ENCODE data around the gene PCLAF.
"Not testable (repeated sequence)": the region's sequence is repeated elsewhere in the genome, so short reads cannot be mapped to it uniquely, and the experiment has no call there.

PCLAF gene

GRCh38 chr15:64369078-64369607 lies 12.1 kb downstream of the PCLAF start:
- DNase-seq (ENCODE audit: low read depth, low spot score), result no peak

DNA sequence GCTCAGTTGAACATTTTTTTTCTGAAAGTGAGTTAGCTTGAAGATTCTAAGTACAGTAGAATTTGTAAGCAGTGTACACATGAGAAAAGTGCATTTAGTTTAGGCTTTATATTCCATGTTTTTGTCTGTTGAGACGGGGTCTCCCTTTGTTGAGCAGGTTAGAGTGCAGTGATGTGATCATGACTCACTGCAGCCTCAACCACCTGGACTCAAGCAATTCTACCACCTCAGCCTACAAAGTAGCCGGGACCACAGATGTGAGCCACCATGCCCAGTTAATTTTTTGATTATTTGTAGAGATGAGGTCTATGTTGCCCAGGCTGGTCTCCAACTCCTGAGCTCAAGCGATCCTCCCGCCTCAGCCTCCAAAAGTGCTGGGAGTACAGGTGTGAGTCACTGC lies 20.0 kb downstream of the PCLAF start:
- DNase-seq (ENCODE audit: low read depth, low spot score), result no peak

- DNase-seq (ENCODE audit: low read depth, low spot score), result no peak
These were observed 24.6 kb downstream of the PCLAF start for GRCh38 chr15:64356710-64357040.

DNA sequence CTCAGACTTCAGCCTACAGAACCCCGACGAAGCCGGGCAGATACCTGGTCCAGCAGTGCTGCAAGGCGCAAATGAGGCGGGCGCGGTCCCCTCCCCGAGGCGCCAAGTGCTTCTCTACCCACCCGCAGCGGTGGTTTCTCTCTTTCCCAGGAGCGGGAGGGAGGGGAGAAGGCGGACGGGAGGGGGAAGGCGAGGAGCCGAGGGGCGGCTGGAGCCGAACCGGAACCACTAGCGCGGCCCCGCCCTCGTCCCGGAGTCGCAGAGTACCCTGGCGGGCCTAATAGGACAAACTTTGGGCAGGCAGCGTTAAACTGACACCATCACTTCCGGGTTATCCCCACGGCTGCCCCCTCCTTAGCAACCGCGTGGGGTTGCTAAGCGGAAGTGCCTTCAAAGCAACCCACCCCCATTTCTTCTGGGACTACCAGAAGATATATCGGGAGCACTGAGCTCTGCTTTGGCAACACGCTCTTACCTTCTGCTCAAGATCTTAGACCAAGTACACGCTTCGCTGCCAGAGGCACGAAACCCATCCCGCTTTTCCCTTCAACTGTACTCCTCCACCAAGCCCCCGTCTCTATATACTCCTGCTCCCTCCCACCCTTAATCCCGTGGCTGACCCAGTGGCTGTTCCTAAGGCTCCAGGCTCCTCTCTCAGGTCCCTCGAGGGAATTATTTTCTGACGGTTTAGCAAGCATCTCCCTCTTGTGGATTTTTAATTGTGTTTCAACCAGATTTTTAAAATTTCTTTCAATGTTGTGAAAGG lies 25.1 kb downstream of the PCLAF start, which contains the start of gene CSNK1G1:
CSNK1G1 (minus strand) TSS at position 230 of the 766 bp plus-strand sequence. CDS start 55,674 bp downstream, outside the sequence.
- DNase-seq (ENCODE audit: low read depth, low spot score), result peak; percentile 83

DNA sequence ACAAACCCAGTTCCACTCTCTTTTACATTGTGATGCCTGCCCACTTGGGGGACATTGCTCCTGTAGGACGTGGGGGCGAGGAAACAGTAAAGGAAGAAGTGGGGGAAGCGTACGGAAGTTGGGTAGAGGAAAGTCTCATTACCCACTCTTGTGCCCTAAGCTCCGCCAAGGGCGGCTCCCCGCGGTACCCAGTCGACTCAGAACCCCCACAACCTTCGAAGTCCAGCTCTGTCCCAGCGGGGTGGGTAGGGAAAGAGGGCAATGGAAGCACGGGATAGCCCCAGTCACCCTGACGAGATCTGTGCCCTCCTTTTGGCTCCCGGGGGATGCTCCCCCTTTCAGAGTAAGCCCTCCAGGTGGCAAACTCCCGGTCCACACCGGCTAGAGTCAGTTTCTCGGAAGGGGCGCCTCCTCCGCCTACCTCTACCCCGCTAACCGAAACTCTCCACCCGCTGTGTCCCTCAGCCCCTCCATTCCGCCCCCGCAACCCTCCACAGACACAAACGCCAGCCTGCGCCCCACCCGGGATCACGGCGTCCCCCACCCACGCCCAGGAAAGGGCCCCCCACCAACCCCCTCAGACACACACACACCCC lies 25.8 kb downstream of the PCLAF start:
- no peak for DNase-seq (ENCODE audit: low read depth, low spot score)

DNA sequence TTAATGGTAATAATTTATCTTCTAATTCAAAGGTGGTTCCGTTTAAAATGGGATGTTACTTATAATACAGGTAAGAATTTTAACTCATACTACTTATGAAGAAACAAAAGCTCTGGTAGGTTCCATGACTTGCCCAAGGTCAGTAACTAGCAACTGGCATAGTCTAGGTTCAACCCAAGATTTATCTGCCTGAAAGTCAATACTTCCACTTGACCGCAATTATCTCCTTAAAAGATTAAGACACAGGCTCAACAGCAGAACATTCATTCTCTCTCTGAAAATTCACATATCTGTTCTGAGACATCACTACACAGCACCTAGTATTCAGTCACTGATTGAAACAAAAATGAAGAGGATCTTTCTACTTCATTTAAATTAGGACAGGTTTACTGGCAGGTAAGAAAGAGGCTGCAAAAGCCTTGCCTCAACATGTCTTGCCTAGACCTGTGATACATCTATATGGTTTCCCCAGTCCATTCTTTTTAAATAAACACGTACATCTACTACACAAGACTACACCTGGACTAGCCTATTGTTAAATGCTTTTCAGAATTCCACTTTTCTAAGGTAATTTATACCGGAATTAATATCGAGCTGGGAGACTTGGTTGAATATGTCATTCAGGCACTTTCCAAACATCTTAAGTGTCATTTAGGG lies 26.4 kb downstream of the PCLAF start:
- no peak for DNase-seq (ENCODE audit: low read depth, low spot score)

- DNase-seq (ENCODE audit: low read depth, low spot score), result no peak
These were observed 30.0 kb downstream of the PCLAF start for GRCh38 chr15:64351265-64351664.

GRCh38 chr15:64349375-64349774 lies 31.9 kb downstream of the PCLAF start:
- no peak for DNase-seq (ENCODE audit: low read depth, low spot score)

DNA sequence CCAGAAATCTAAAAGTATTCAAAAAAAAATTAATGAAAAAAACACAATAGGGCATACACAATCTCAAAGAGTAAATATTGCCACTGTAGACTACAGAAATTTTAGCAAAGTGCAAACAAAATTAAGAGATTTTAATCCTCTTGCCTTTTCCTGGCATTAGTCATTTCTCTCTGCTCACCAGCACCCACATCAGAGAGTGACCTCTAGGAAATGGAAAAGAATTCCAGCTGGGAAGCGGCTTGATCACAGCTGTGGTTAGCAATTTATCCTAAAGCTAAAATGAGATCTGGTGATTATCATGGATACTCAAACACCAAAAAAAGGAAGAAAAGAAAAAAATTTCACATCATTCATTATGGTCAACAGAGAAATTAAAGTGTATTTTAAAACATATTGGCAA lies 32.8 kb downstream of the PCLAF start:
- DNase-seq (ENCODE audit: low read depth, low spot score), result no peak

DNA sequence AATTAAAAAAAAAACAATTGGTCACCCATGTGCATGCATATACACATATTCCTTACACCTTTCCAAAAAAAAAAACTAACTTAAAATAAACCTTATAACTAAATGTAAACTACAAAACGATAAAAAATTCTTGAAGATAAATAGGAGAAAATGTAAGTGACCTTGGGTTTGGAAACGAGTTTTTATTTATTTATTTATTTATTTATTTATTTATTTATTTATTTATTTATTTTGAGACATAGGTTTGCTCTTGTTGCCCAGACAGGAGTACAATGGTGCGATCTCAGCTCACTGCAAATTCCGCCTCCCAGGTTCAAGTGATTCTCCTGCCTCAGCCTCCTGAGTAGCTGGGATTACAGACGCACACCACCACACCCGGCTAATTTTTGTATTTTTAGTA lies 35.0 kb downstream of the PCLAF start:
- not testable (repeated sequence) for DNase-seq (ENCODE audit: low read depth, low spot score)

DNA sequence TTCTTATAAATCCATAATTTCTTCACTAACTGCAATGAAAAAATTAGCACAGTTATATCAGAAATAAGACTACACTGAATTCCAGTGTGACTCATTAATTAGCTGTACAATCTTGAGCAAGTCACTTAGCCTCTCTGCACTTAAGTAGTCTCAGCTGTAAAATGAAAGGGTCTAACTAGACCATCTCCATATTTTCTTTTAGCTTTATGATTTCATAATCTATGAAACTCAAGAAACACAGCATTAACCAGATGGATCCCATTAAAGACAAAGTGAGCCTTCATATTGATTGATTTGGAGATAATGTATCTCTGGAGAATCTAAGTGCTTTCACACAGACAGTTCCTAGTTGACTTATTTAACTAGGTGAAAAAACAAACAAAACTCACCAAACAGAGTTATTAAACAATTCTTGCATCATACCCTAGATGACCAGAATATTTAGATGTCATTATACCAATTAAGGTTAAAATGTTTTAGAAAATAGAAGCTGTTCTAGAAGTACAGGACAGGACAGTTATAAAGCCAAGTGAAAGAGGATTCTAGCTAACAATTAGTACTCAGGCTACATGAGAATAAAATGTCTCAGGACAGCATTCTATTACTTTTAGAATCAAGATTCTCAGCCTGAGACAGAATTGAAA lies 36.5 kb downstream of the PCLAF start:
- no peak for DNase-seq (ENCODE audit: low read depth, low spot score)

DNA sequence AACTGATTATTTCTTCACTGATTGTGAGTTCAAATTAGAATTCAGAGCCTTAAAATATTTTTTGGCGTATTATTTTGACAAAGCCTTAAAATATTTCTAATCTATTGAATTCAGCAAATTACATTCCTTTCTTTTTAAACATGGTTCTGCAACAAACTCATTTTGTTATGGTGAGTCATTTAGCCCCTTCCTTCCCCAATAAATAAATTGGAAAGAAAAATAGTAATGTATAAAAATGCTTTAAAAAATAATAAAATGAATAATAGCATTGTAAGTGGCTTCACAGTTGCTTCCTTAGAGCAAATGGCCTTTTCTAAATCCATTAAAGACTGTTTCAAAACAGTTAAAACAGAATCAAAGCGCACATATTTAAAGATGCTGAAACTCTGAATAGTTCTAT lies 37.4 kb downstream of the PCLAF start:
- no peak for DNase-seq (ENCODE audit: low read depth, low spot score)

DNA sequence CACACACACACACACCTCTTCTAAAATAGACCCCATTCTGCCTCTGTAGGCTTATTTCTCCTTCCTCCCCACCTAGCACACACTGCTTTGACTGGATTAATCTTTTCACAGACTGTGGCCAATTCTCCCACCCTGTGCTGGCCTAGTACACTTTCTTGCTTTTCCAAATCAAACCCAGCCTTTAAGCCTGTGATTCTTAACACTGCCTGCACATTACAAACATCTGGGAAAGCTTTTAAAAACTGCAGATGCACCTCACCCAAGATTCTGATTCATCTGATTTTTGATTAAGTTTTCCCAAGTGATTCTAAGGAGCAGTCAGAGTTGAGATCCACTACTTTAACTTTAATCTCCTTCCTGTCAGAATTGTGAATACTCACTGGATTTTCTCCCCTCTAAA lies 38.0 kb downstream of the PCLAF start:
- DNase-seq (ENCODE audit: low read depth, low spot score), result no peak

GRCh38 chr15:64341961-64342360 lies 39.3 kb downstream of the PCLAF start:
- DNase-seq (ENCODE audit: low read depth, low spot score), result no peak

DNA sequence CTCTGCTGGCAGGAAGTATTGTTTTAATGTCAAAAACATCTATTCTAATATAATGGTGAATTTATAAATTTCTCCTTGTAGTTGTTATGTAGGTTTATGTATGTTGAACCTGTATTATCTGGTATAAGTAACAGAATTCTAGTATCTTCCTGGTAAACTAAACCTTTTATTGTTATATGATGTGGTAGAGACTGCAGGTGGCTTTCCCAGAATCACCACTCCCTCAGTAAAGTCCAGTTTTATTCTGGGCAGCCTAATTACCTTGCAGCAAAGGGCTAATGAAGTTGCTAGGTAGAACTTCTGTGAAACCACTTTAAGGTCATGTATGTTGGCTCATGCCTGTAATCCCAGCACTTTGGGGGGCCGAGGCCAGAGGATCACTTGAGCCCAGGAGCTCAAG lies 40.9 kb downstream of the PCLAF start:
- no peak for DNase-seq (ENCODE audit: low read depth, low spot score)

GRCh38 chr15:64337761-64338160 lies 43.5 kb downstream of the PCLAF start:
- DNase-seq (ENCODE audit: low read depth, low spot score), result no peak

DNA sequence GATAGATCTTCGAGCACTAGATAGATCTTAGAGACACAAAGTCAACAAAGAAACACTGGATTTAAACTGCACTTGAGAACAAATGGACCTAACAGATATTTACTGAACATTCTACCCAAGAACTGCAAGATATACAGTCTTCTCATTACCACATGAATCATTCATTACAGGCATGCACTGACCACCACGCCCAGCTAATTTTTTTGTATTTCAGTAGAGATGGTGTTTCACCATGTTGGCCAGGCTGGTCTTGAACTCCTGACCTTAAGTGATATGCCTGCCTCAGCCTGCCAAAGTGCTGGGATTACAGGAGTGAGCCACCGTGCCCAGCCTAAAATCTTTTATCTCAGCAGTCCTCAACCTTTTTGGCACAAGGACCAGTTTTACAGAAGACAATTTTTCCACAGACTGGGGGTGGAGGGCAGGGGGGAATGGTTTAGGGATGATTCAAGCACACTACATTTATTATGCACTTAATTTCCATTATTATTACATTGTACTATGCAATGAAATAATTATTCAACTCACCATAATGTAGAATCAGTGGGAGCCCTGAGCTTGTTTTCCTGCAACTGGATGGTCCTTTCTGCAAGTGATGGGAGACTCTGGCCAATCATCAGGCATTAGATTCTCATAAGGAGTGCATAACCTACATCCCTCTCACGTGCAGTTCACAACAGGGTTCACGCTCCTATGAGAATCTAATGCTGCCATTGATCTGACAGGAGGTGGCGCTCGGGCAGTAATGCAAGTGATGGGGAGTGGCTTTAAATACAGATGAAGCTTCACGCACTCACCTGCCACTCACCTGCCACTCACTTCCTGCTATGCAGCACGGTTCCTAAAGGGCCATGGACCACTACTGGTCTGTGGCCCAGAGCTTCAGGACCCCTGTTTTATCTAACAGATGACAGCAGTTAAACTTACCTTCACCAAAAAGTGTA lies 47.0 kb downstream of the PCLAF start:
- peak; percentile 10 for DNase-seq (ENCODE audit: low read depth, low spot score)

DNA sequence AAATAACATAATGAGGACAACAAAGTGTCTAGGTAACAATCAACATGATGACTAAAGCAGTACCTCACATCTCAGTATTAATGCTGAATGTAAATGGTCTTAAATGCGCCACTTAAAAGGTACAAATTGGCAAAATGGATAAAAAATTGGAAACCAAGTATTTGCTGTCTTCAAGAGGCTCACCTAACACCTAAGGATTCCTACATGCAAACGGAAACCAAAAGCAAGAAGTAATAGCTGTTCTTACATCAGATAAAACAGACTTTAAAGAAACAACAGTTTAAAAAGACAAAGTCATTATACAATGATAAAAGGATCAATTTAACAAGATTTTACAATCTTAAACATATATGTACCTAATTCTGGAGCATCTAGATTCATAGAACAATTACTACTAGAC lies 47.7 kb downstream of the PCLAF start:
- DNase-seq (ENCODE audit: low read depth, low spot score), result no peak

- DNase-seq (ENCODE audit: low read depth, low spot score), result not testable (repeated sequence)
These were observed 49.6 kb downstream of the PCLAF start for GRCh38 chr15:64331668-64332067.

GRCh38 chr15:64326975-64327374 lies 54.3 kb downstream of the PCLAF start:
- DNase-seq (ENCODE audit: low read depth, low spot score), result not testable (repeated sequence)

DNA sequence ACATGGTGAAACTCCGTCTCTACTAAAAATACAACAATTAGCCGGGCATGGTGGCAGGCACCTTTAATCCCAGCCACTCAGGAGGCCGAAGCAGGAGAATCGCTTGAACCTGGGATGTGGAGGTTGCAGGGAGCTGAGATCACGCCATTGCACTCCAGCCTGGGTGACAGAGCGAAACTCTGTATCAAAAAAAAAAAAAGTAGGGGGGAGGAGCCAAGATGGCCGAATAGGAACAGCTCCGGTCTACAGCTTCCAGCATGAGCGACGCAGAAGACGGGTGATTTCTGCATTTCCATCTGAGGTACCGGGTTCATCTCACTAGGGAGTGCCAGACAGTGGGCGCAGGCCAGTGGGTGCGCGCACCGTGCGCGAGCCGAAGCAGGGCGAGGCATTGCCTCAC lies 54.8 kb downstream of the PCLAF start:
- not testable (repeated sequence) for DNase-seq (ENCODE audit: low read depth, low spot score)
